ENCODE results near the gene ACOXL. TPM values are rescaled to one million over a fixed set of nuclear protein-coding genes. Genes with fewer than 3 reads are reported as not detected.

ACOXL gene
- total RNA-seq, 1 donor from 2014 or later, result not detected

- DNase-seq, result no peak
Measured at GRCh38 chr2:110794951-110795350, 62.6 kb downstream of the ACOXL start.

- no peak for DNase-seq
Measured at GRCh38 chr2:110796716-110797301, 64.4 kb downstream of the ACOXL start.

GRCh38 chr2:110799376-110799775 lies 67.0 kb downstream of the ACOXL start:
- DNase-seq, result no peak

- no peak for DNase-seq
Measured at GRCh38 chr2:110800611-110801402, 68.4 kb downstream of the ACOXL start.

GRCh38 chr2:110802208-110802932 lies 70.0 kb downstream of the ACOXL start:
- DNase-seq, result no peak

GRCh38 chr2:110804433-110804832 lies 72.1 kb downstream of the ACOXL start:
- no peak for DNase-seq

GRCh38 chr2:110804915-110805314 lies 72.5 kb downstream of the ACOXL start:
- DNase-seq, result no peak

- DNase-seq, result no peak
Measured at GRCh38 chr2:110805894-110806452, 73.6 kb downstream of the ACOXL start.

- no peak for DNase-seq
Measured at GRCh38 chr2:110807522-110807921, 75.1 kb downstream of the ACOXL start.

GRCh38 chr2:110810404-110810803 lies 78.0 kb downstream of the ACOXL start:
- DNase-seq, result no peak

GRCh38 chr2:110812726-110813645 lies 80.6 kb downstream of the ACOXL start:
- no peak for DNase-seq

- DNase-seq, result no peak
Measured at GRCh38 chr2:110813896-110814295, 81.5 kb downstream of the ACOXL start.

- DNase-seq, result no peak
Measured at GRCh38 chr2:110815938-110816337, 83.6 kb downstream of the ACOXL start.

GRCh38 chr2:110816404-110817365 lies 84.3 kb downstream of the ACOXL start:
- no peak for DNase-seq

- DNase-seq, result no peak
Measured at GRCh38 chr2:110818767-110819481, 86.6 kb downstream of the ACOXL start.

- no peak for DNase-seq
Measured at GRCh38 chr2:110819711-110820110, 87.3 kb downstream of the ACOXL start.

- DNase-seq, result no peak
Measured at GRCh38 chr2:110820128-110820527, 87.8 kb downstream of the ACOXL start.

GRCh38 chr2:110823165-110823564 lies 90.8 kb downstream of the ACOXL start:
- DNase-seq, result no peak

- DNase-seq, result no peak
Measured at GRCh38 chr2:110827511-110827910, 95.1 kb downstream of the ACOXL start.

- DNase-seq, result no peak
Measured at GRCh38 chr2:110828330-110828729, 96.0 kb downstream of the ACOXL start.
